GM18526 (cell line): ENCODE data around the gene SF3B5.

ENCODE experiments used
- POLR2A ChIP-seq: IDR thresholded peaks from 3 replicates; pipeline ENCODE4 v1.6.1; 2011; ENCODE audit not compliant: insufficient read length; ENCODE audit errors: extremely low read depth

Gene SF3B5

DNA sequence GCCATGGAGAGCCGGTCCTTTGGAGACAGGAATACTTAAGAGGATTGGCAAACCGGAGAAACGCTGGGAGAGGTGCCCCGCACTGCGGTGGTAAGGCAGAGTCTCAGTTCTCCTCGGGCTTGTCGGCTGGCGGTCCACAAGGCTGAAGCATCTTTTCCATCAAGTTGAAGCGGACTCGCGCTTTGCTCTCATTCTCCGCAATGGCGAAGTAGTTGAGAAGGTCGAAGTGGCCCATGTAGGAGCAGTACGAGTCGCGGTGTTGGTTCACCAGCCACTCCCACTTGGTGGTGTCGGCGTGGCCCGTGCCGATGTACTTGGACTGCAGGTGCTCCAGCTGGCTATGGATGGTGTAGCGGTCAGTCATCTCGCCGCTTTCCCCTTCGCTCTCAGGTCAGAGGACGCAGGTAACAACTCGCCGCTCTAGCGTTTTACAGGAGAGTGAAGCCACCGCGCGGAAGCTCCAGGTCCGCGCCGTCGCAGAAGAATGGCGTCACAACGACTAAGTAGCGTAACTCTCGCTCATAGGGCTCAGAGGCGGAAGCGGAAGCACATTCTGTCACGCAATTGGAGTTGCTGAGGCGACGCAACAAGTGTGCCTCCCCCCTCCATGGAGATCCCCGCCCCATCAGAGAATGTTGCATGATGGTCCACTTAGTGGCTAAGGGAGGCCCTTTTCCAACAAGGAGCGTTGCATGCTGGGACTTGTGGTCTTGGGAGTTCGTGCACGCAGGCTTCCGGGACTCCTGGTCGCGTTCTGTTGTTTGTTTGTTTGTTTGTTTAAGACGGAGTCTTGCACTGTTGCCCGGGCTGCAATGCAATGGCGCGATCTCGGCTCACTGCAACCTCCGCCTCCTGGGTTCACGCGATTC, at the start of gene SF3B5:
TSS of gene SF3B5 (minus strand) at position 440 of the 869 bp plus-strand sequence. CDS start at position 364, 76 bp downstream.
- peak; percentile 92 for TF ChIP-seq POLR2A

- no peak for TF ChIP-seq POLR2A
Measured at GRCh38 chr6:144144996-144145395, 49.6 kb upstream of the SF3B5 start.

- no peak for TF ChIP-seq POLR2A
Measured at GRCh38 chr6:144143878-144144277, 48.5 kb upstream of the SF3B5 start.

DNA sequence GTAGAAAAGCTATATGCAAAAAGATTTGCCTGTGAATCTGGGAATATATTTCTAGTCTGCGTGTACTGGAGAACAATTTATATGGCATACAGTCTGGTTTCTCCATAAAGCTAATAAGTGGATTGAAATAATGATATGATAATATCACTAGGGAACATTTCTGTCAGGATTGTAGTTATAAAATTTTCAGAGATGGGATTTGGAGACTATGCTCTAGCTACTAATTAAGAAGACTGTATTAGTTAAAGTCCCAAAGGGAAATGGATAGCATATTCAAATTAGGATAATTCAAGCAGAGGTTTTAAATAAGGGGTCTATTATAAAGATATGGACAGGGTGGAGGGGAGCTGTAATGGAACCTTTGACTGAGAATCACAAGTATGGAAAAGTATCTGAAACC, 47.7 kb upstream of the SF3B5 start:
- TF ChIP-seq POLR2A: no peak

- no peak for TF ChIP-seq POLR2A
Measured at GRCh38 chr6:144141470-144141869, 46.1 kb upstream of the SF3B5 start.

DNA sequence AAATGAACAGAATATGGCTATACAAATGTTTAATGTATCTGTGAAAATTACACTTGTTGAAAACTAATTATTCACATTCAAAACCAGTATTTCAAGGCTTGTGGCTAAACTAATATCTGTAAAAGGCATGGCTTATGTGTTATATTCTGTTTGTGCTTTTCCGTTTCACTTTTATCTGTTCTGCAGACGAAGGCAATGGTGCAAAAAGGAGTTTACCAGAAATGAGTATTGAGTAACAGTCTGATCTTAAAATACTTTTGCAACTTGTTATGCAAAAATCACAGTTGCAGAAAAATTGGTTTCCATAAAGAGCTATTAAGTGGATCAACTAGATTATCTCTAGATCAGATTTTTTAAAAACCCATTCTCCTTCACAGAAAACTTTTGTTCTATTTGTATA, 45.5 kb upstream of the SF3B5 start:
- no peak for TF ChIP-seq POLR2A

DNA sequence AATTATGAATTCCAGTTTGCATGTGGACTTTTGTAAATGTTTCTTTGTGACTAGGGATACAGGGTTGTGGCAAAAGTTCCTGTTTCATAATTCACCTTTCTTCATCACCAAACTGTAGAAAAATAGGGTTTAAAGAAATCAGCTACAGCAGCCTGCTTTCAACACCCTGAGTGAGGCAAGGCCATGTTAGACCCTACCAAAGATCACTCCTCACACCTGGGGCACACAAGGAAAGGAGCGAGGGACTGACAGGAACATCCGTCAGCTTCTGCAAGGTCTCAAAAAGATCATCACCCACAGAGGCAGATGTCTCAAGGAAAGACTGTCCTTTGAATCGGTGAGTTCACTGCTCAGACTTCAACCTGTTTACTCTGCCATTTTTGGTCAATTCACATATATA, 44.4 kb upstream of the SF3B5 start:
- TF ChIP-seq POLR2A: no peak

DNA sequence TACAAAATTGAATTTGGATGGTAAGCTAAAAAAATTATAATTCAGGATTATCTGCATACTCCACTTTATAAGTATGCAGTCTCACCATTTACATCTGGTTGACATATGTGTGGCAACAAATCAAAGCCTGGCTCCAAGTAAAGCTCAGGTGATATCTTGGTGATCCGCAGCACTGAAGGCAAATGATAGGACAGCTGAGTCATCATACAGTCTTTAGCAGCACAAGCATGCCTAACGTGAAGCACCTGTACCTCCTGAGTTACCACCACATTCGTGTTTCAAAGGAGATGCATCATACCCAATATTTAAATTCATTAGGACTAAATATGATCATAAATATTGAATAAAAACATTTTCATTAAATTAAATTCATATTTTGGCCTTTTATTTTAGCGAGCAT, 43.2 kb upstream of the SF3B5 start:
- TF ChIP-seq POLR2A: no peak

DNA sequence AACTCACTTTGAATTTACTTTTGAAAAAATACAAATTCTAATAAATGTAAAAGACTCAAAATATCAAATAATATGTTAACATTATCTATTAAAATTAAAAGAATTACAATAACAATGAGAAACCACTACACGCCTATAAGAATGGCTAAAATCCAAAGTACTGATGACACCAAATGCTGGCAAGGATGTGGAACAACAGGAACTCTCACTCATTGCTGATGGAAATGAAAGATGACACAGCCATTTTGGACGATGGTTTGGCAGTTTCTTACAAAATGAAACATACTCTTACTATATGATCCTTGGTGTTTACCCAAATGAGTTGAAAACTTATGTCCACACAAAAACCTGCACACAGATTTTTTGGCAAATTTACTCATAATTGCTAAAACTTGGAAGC, 39.4 kb upstream of the SF3B5 start:
- TF ChIP-seq POLR2A: no peak

DNA sequence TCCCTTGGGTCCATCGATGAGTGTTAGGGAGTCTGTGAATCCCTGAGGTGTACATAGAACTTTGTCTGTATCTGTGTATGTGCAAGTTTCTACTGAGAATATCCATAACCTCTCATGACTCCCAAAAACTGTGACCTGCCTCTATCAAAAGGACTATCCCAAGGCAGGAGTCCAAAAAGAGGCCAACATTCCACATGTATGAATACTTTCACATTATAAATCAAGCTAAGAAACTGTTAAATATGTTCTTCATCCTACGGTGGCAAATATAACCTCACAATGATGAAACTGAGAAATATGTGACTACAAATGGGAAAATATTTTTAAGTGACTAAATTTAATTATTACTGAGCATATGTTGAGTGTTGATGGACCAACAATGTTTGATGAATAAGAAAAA, 38.8 kb upstream of the SF3B5 start:
- TF ChIP-seq POLR2A: no peak

GRCh38 chr6:144133225-144133821, 38.0 kb upstream of the SF3B5 start:
- no peak for TF ChIP-seq POLR2A

DNA sequence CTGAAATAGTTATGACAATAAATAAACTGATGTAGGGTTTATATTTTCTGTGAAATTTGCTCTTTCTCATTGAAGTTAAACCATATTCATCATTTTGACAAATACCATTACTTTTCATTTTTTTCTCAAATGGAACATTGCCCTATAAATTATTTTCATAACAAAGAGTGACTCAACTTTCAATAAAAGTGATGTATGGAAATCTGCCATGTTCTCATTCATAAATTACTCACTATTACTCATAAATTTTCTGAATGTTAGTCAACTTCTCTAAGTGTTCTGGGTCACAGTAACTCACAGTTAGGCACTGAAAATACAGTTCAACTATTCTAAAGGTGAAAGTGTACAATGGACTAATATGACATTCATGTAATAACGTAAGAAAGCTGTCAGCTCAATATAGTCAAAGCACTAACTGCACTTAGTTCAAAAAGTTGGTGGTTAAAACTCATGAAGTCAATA, 35.9 kb upstream of the SF3B5 start:
- no peak for TF ChIP-seq POLR2A

GRCh38 chr6:144129469-144129868, 34.1 kb upstream of the SF3B5 start:
- no peak for TF ChIP-seq POLR2A

DNA sequence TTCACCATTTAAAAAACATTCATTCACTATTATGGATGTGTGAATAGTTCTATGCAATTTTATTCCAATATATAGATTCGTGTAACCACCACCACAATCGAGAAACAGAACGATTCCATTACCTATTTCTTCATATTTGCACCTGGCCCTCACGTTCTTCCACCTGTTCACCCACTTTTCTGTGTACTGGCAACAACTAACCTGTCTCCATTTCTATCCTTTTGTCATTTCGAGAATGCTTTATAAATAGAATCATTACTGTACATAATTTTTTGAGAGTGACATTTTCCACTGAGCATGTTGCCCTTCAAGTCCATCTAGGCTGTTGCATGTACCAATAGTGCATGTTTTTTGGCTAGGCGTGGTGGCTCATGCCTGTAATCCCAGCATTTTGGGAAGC, 31.7 kb upstream of the SF3B5 start:
- TF ChIP-seq POLR2A: no peak

GRCh38 chr6:144123836-144124235, 28.5 kb upstream of the SF3B5 start:
- no peak for TF ChIP-seq POLR2A

DNA sequence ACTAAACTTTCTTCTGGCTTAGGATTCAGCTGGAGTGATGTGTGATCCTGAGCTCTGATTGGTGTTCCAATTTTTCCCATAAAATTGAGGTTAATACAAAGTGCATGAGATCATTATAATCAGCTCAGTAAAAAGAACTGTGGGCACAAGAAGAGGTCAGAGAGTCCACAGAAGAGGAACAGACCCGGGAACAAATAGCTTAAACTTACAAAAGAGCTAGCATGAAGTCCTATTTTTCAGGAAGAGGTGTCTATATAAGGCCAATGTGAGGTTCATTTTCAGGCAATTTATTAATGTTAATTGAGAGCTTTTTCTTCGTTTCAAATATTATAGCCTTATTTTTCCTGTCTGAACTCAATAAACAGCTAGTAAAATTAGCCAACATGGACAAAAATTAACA, 28.0 kb upstream of the SF3B5 start:
- TF ChIP-seq POLR2A: no peak

DNA sequence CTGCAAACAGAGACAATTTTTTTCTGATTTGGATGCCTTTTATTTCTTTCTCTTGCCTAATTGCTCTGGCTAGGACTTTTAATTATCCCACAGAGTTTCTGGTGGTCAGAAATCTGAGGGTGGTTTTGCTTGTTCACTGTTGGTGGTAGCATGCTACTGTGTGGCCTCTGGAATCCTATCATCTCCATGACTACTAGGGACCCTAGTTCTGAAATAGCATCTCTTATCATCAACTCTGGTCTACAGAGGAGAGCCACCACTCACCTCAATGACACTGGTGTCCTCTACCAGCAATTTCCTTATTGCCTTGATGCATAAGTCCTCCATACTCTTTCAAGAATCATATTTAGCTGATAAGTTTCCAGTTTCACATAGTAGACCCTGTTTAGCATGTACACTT, 27.5 kb upstream of the SF3B5 start:
- TF ChIP-seq POLR2A: no peak

DNA sequence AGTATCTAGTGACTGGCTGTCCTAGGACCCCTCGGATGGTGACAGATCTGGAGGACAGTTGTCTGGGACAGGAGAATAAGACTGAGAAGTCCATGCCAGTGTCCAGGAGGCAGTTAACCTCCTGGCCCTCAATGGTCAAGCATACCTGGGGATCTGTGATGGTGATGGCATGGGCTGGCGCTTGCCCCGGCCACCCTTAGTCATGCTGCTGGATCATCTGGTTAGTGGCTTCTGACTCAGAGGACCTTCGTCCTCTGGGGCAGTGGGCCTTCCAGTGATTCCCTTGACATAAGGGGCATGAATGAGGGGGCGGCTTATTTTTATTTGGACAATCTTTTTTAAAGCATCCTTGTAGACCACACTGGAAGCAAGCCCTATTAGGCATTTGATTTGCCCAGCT, 24.0 kb upstream of the SF3B5 start:
- no peak for TF ChIP-seq POLR2A
